Natural killer cell (primary cell): ENCODE measurements around the gene MYH14. TPM values are rescaled to one million over a fixed set of nuclear protein-coding genes. Genes with fewer than 3 reads are reported as not detected.

Source experiments
- ATAC-seq, 3 donors: fragments of 150-1000 bp in 2 of 3; fragments of 200-7000 bp in 1 of 3; cut with Tn5 transposase; 1 replicate in 1 of 3; 2 replicates in 2 of 3; pipeline ENCODE4 v1.10.0; 2021; ENCODE audit warnings: mild to moderate bottlenecking in 2 of 3, moderate library complexity in 2 of 3
- DNase-seq, 2 donors: peaks; one replicate each; pipeline versions ENCODE4 v3.0.0 to v3.0.0-alpha.2; 2013 to 2021; ENCODE audit warnings: mixed read lengths in 1 of 2
- H3K27ac ChIP-seq: one replicate; pipeline ENCODE4 v1.5.1; 2013; ENCODE audit warnings: mild to moderate bottlenecking, low read length
- H3K27me3 ChIP-seq: one replicate; pipeline ENCODE4 v1.6.1; 2013; ENCODE audit warnings: low read length; ENCODE audit not compliant: control insufficient read depth, insufficient read depth
- H3K36me3 ChIP-seq: one replicate; pipeline ENCODE4 v1.6.1; 2013; ENCODE audit warnings: low read length; ENCODE audit not compliant: control insufficient read depth, insufficient read depth
- H3K4me1 ChIP-seq: one replicate; pipeline ENCODE4 v1.6.1; 2013; ENCODE audit warnings: low read length; ENCODE audit not compliant: control insufficient read depth, insufficient read depth
- H3K4me3 ChIP-seq: one replicate; pipeline ENCODE4 v1.5.1; 2013; ENCODE audit warnings: low read length
- H3K9me3 ChIP-seq: one replicate; pipeline ENCODE4 v1.6.1; 2013; ENCODE audit warnings: low read length; ENCODE audit not compliant: control insufficient read depth, insufficient read depth
- H3K27ac Mint-ChIP-seq, 2 donors: one replicate each; pipeline ENCODE4 v1.8.0; 2022; ENCODE audit warnings: mild to moderate bottlenecking in 2 of 2, mixed read lengths in 2 of 2, moderate library complexity in 1 of 2
- H3K27me3 Mint-ChIP-seq, 2 donors: one replicate each; pipeline ENCODE4 v1.8.0; 2022; ENCODE audit warnings: low read depth in 2 of 2, mixed read lengths in 2 of 2
- H3K36me3 Mint-ChIP-seq: one replicate; pipeline ENCODE4 v1.8.0; 2022; ENCODE audit warnings: mixed read lengths
- H3K4me1 Mint-ChIP-seq, 2 donors: one replicate each; pipeline ENCODE4 v1.8.0; 2022; ENCODE audit warnings: mixed read lengths in 2 of 2
- H3K4me3 Mint-ChIP-seq: one replicate; pipeline ENCODE4 v1.8.0; 2022; ENCODE audit warnings: mild to moderate bottlenecking, moderate library complexity, mixed read lengths
- H3K9me3 Mint-ChIP-seq, 2 donors: one replicate each; pipeline ENCODE4 v1.8.0; 2022; ENCODE audit warnings: mixed read lengths in 2 of 2
- WGBS: methylation state at CpG from one replicate; pipeline ENCODE4 v1.1.7; 2013; ENCODE audit warnings: missing lambda C conversion rate; ENCODE audit not compliant: insufficient coverage; 5-methylcytosine and 5-hydroxymethylcytosine counted together
- intact Hi-C: fragments of 100-400 bp; cut with micrococcal nuclease; formaldehyde crosslinking; loops from one replicate; pipeline ENCODE4 v1.14.2; 2022
- total RNA-seq, 4 donors: library from RNA; stranded (reverse); fragments of 120-200 nt in 1 of 4; gene quantifications; one replicate each; pipeline versions ENCODE4 v1.2.3 to v1.2.4, GENCODE V29; 2013 to 2022
- TF ChIP-seq, protein P1 (sequence below): fragments of 200-600 bp; IDR thresholded peaks from one replicate; pipeline ENCODE4 v1.8.0; 2022; ENCODE audit warnings: antibody characterized with exemption

Gene MYH14
- total RNA-seq, 3 donors from 2014 or later (not counting 1 experiment from before 2014, with no cell fraction given), result not detected

DNA sequence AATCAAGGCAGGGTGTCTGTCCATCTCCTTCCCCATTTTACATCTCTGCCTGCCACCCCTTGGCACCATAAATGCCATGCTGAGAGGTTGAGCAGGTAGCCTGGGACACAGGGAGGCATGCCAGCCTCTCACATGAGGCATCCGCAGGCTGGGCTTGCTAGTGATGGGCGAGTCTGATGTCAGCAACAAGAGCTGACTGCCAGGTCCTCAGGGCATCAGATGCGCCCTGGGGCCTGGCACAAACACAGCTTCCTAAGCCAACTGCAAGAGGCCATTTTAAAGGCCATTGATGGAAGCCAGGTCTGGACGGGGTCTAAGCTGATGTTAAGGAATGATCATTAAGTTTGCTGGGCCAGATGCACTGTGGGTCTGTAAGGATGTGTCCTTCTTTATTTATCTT lies 34.6 kb downstream of the MYH14 start:
- 83% methylated on average over 4 of the region's 4 CpGs for WGBS
- H3K4me3 Mint-ChIP-seq, result no peak overlapping the region
- ATAC-seq (no peak), DNase-seq (no peak)
- no peaks in the 10 kb centered on the region for H3K9me3 Mint-ChIP-seq
- H3K36me3 ChIP-seq, result no peaks in the 10 kb centered on the region
- no peaks in the 10 kb centered on the region for H3K9me3 ChIP-seq
- no peaks in the 10 kb centered on the region for H3K36me3 Mint-ChIP-seq
- no peaks in the 10 kb centered on the region for H3K4me1 Mint-ChIP-seq
- no peaks in the 10 kb centered on the region for H3K4me1 ChIP-seq
- no peak overlapping the region for H3K27ac ChIP-seq
- no peaks in the 10 kb centered on the region for H3K27me3 ChIP-seq
- TF ChIP-seq, protein P1, sequence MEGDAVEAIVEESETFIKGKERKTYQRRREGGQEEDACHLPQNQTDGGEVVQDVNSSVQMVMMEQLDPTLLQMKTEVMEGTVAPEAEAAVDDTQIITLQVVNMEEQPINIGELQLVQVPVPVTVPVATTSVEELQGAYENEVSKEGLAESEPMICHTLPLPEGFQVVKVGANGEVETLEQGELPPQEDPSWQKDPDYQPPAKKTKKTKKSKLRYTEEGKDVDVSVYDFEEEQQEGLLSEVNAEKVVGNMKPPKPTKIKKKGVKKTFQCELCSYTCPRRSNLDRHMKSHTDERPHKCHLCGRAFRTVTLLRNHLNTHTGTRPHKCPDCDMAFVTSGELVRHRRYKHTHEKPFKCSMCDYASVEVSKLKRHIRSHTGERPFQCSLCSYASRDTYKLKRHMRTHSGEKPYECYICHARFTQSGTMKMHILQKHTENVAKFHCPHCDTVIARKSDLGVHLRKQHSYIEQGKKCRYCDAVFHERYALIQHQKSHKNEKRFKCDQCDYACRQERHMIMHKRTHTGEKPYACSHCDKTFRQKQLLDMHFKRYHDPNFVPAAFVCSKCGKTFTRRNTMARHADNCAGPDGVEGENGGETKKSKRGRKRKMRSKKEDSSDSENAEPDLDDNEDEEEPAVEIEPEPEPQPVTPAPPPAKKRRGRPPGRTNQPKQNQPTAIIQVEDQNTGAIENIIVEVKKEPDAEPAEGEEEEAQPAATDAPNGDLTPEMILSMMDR, result no peak
- no peak overlapping the region for H3K4me3 ChIP-seq
- no peak overlapping the region for H3K27ac Mint-ChIP-seq
- H3K27me3 Mint-ChIP-seq, result no peaks in the 10 kb centered on the region
- intact Hi-C loops, result no loop called here

DNA sequence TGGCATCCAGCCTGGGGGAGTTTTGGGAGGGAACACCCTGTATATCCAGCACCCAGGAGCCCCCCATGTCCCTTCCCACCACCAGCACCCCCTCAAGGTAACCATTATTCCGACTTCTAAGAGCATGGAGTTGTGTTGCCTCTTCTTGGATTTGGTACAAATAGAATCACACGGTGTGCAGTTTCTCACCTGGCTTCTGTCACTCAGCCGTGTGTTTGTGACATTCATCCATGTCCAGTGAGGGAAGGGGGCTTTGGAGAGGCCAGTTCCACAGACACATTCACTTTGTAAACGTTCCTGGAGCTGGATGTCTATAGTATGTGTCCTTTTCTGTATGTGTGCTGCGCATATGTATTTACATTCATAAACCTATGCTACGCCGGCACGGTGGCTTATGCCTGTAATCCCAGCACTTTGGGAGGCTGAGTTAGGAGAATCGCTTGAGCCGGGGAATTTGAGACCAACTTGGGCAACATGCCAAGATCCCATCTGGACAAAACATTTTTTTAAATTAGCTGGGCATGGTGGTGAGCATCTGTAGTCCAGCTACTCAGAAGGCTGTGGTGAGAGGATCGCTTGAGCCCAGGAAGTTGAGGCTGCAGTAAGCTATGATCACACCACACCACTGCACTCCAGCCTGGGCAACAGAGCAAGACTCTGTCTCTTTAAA lies 36.6 kb downstream of the MYH14 start:
- no peaks in the 10 kb centered on the region for H3K36me3 ChIP-seq
- H3K4me3 Mint-ChIP-seq, result no peak overlapping the region
- peaks cover 0 to 3% of the 10 kb centered on the region in 2 donors for H3K27me3 Mint-ChIP-seq
- no peaks in the 10 kb centered on the region for H3K4me1 Mint-ChIP-seq
- no peaks in the 10 kb centered on the region for H3K27me3 ChIP-seq
- H3K9me3 ChIP-seq, result no peaks in the 10 kb centered on the region
- ATAC-seq, result no peak
- no peak overlapping the region for H3K27ac Mint-ChIP-seq
- intact Hi-C loops, result no loop called here
- no peaks in the 10 kb centered on the region for H3K36me3 Mint-ChIP-seq
- no peak for DNase-seq
- 87% methylated on average over 11 of the region's 11 CpGs for WGBS
- no peaks in the 10 kb centered on the region for H3K4me1 ChIP-seq
- H3K4me3 ChIP-seq, result no peak overlapping the region
- no peak overlapping the region for H3K27ac ChIP-seq
- TF ChIP-seq, protein P1, result no peak
- H3K9me3 Mint-ChIP-seq, result no peaks in the 10 kb centered on the region

DNA sequence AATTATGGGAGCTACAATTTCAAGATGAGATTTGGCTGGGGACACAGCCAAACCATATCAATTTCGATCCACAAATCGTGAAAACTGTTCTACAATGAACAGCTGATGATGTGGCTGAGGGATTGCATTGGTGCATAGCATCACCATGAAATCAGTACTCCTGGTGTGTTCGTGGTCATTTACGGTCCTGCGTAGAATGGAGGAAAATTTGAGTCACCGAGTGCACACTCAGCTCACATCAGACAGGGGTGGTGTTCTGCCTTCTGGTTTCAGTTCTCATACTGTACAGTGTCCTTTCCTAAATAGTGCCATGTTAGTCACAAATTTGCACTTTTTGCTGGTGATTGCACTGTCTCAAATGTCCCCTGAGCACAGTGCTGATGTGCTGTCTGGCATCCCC lies 39.2 kb downstream of the MYH14 start:
- ATAC-seq (no peak), DNase-seq (no peak)
- H3K9me3 ChIP-seq, result no peaks in the 10 kb centered on the region
- H3K27me3 ChIP-seq, result no peaks in the 10 kb centered on the region
- H3K4me1 ChIP-seq, result no peaks in the 10 kb centered on the region
- no peaks in the 10 kb centered on the region for H3K4me1 Mint-ChIP-seq
- no peak overlapping the region for H3K27ac ChIP-seq
- H3K9me3 Mint-ChIP-seq, result no peaks in the 10 kb centered on the region
- H3K4me3 Mint-ChIP-seq, result no peak overlapping the region
- intact Hi-C loops, result no loop called here
- no peaks in the 10 kb centered on the region for H3K36me3 ChIP-seq
- TF ChIP-seq, protein P1, result no peak
- H3K4me3 ChIP-seq, result no peak overlapping the region
- WGBS, result 84% methylated on average over 6 of the region's 6 CpGs
- H3K36me3 Mint-ChIP-seq, result no peaks in the 10 kb centered on the region
- H3K27ac Mint-ChIP-seq, result no peak overlapping the region
- peaks cover 0 to 3% of the 10 kb centered on the region in 2 donors for H3K27me3 Mint-ChIP-seq

DNA sequence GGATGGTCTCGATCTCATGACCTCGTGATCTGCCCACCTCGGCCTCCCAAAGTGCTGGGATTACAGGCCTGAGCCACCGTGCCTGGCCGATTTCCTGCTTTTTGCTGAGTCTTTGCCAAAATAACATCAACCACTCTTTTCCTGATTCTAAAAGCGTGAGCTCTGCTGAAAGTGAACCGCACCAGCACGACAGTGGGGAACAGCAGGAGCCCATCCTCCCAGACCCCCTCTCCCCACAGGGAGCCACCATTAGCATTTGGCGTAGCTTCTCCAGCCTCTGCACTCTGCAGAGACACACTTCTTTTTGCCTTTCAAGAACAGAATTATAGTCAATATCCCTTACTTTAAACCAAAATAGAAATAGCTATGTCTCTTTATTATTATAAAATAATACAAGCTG lies 41.3 kb downstream of the MYH14 start:
- H3K27ac Mint-ChIP-seq, result no peak overlapping the region

More for the DNA sequence above, 41.3 kb downstream of the MYH14 start:
- TF ChIP-seq, protein P1, result no peak
- no peaks in the 10 kb centered on the region for H3K27me3 ChIP-seq
- no peaks in the 10 kb centered on the region for H3K9me3 Mint-ChIP-seq
- H3K27me3 Mint-ChIP-seq, result peaks cover 0 to 8% of the 10 kb centered on the region in 2 donors
- DNase-seq (no peak), ATAC-seq (no peak)
- no peaks in the 10 kb centered on the region for H3K4me1 Mint-ChIP-seq
- H3K4me3 Mint-ChIP-seq, result no peak overlapping the region
- intact Hi-C loops, result no loop called here
- no peak overlapping the region for H3K27ac ChIP-seq
- H3K36me3 ChIP-seq, result no peaks in the 10 kb centered on the region
- no peaks in the 10 kb centered on the region for H3K4me1 ChIP-seq
- WGBS, result 59% methylated on average over 9 of the region's 9 CpGs
- no peak overlapping the region for H3K4me3 ChIP-seq
- H3K36me3 Mint-ChIP-seq, result no peaks in the 10 kb centered on the region
- H3K9me3 ChIP-seq, result no peaks in the 10 kb centered on the region
